Transverse colon (tissue), 4 donors: ENCODE data around the gene ISOC1. TPM values are rescaled to one million over a fixed set of nuclear protein-coding genes. Genes with fewer than 3 reads are reported as not detected.

Experiments
- DNase-seq: peaks from one replicate; pipeline ENCODE4 v3.0.0-alpha.2; 2019
- H3K27ac ChIP-seq, 4 donors: fragments of 200-600 bp; sonication (generic); 2 replicates each; pipeline ENCODE4 v1.5.1; 2016 to 2018; ENCODE audit warnings: inconsistent platforms in 4 of 4
- H3K27me3 ChIP-seq: fragments of 200-600 bp; sonication (generic); 2 replicates; pipeline ENCODE4 v1.5.1; 2017; ENCODE audit warnings: inconsistent platforms
- H3K36me3 ChIP-seq, 4 donors: fragments of 200-600 bp; sonication (generic); 2 replicates each; pipeline ENCODE4 v1.5.1; 2017 to 2019; ENCODE audit warnings: inconsistent platforms in 4 of 4
- H3K4me1 ChIP-seq, 4 donors: fragments of 200-600 bp; sonication (generic); 2 replicates each; pipeline ENCODE4 v1.5.1; 2017 to 2020; ENCODE audit warnings: inconsistent platforms in 4 of 4
- H3K4me3 ChIP-seq, 4 donors: fragments of 200-600 bp; sonication (generic); 1 replicate in 1 of 4; 2 replicates in 3 of 4; pipeline versions ENCODE4 v1.5.1 to v1.6.1; 2017 to 2019; ENCODE audit warnings: inconsistent platforms in 4 of 4
- H3K9me3 ChIP-seq, 2 donors: fragments of 200-600 bp; sonication (generic); 2 replicates each; pipeline ENCODE4 v1.5.1; 2017 to 2019; ENCODE audit warnings: inconsistent platforms in 2 of 2
- CTCF ChIP-seq, 5 experiments: fragments of 200-600 bp in 3 of 5; fragments of 450-650 bp in 2 of 5; sonication (generic) in 3 of 5; IDR thresholded peaks; 1 replicate in 2 of 5; 2 replicates in 3 of 5; pipeline ENCODE4 v1.5.1; 2016 to 2017; ENCODE audit warnings: antibody characterized with exemption in 5 of 5, inconsistent platforms in 3 of 5, mild to moderate bottlenecking in 2 of 5, moderate library complexity in 1 of 5
- EP300 ChIP-seq: sonication (generic); formaldehyde crosslinking; IDR thresholded peaks from one replicate; pipeline ENCODE4 v1.6.1; 2017; ENCODE audit warnings: antibody characterized with exemption, low read depth
- POLR2A ChIP-seq: fragments of 450-650 bp; IDR thresholded peaks from one replicate; pipeline ENCODE4 v1.6.1; 2016; ENCODE audit warnings: antibody characterized with exemption, mild to moderate bottlenecking, moderate library complexity
- POLR2AphosphoS5 ChIP-seq, 3 donors: sonication (generic); formaldehyde crosslinking; IDR thresholded peaks; one replicate each; pipeline ENCODE4 v1.6.1; 2016; ENCODE audit warnings: antibody characterized with exemption in 3 of 3
- WGBS, 2 donors: methylation state at CpG; one replicate each; pipeline ENCODE4 v1.1.5; 2018; ENCODE audit warnings: low coverage in 1 of 2; 5-methylcytosine and 5-hydroxymethylcytosine counted together
- in situ Hi-C, 4 donors: fragments of 200-750 bp; cut with MboI; loops; one replicate each; pipeline versions ENCODE4 v1.15.0 to v1.15.1; 2017; ENCODE audit warnings: low sequenced_read_pairs in 3 of 4, low pct_ligation_motif_present in 1 of 4, low pct_unique_long_range_greater_than_20kb in 1 of 4
- intact Hi-C: fragments of 100-400 bp; cut with DNase I; formaldehyde crosslinking; loops from one replicate; pipeline ENCODE4 v1.15.1; 2023; ENCODE audit warnings: low total_unique reads
- total RNA-seq, 4 donors: library from RNA; depleted of rRNA; stranded (reverse); fragments of >200 nt; gene quantifications; one replicate each; pipeline ENCODE4 v1.1.0, GENCODE V29; 2016

The ISOC1 gene
- total RNA-seq, 4 donors from 2014 or later = 18.7 to 57.1 (median 32.7) TPM

GRCh38 chr5:129114539-129115193, 20.1 kb downstream of the ISOC1 start:
- in situ Hi-C loops = no loop called here
- H3K4me3 ChIP-seq = no peak overlapping the region
- no peak for DNase-seq
- intact Hi-C loops = no loop called here
- no peaks in the 10 kb centered on the region for H3K9me3 ChIP-seq
- TF ChIP-seq POLR2AphosphoS5 (IDR thresholded peaks at IDR 0.05) = no peak
- TF ChIP-seq POLR2A = no peak
- TF ChIP-seq EP300 = no peak
- no peak for TF ChIP-seq CTCF (IDR thresholded peaks at IDR 0.05)
- no peaks in the 10 kb centered on the region for H3K27me3 ChIP-seq
- no peak overlapping the region for H3K27ac ChIP-seq
- WGBS, 2 donors = 85 to 94% methylated on average over 10 of the region's 10 CpGs
- no peaks in the 10 kb centered on the region for H3K36me3 ChIP-seq
- H3K4me1 ChIP-seq = no peaks in the 10 kb centered on the region

- no peaks in the 10 kb centered on the region for H3K4me1 ChIP-seq
- H3K27ac ChIP-seq = no peak overlapping the region
- in situ Hi-C loops = no loop called here
- no peak for DNase-seq
- TF ChIP-seq POLR2A = no peak
- TF ChIP-seq EP300 = no peak
- TF ChIP-seq POLR2AphosphoS5 (IDR thresholded peaks at IDR 0.05) = no peak
- TF ChIP-seq CTCF (IDR thresholded peaks at IDR 0.05) = no peak
- H3K4me3 ChIP-seq = no peak overlapping the region
- no peaks in the 10 kb centered on the region for H3K9me3 ChIP-seq
- H3K27me3 ChIP-seq = no peaks in the 10 kb centered on the region
- WGBS, 2 donors = 41 to 45% methylated on average over 2 of the region's 2 CpGs
- intact Hi-C loops = no loop called here
- no peaks in the 10 kb centered on the region for H3K36me3 ChIP-seq
Observed at GRCh38 chr5:129115680-129116079, 21.1 kb downstream of the ISOC1 start.

- intact Hi-C loops (no loop called here), in situ Hi-C loops (no loop called here)
- Histone ChIP-seq H3K27me3 (no peaks in the 10 kb centered on the region), H3K4me1 (no peaks in the 10 kb centered on the region), H3K27ac (no peak overlapping the region), H3K36me3 (no peaks in the 10 kb centered on the region), H3K9me3 (no peaks in the 10 kb centered on the region), H3K4me3 (no peak overlapping the region)
- TF ChIP-seq POLR2A (no peak), CTCF (IDR thresholded peaks at IDR 0.05) (no peak), EP300 (no peak), POLR2AphosphoS5 (IDR thresholded peaks at IDR 0.05) (no peak)
- WGBS, 2 donors = 90 to 100% methylated on average over 1 to 3 of the region's 3 CpGs
- DNase-seq = no peak
Observed at GRCh38 chr5:129116797-129117196, 22.2 kb downstream of the ISOC1 start.

- Histone ChIP-seq H3K9me3 (no peaks in the 10 kb centered on the region), H3K36me3 (no peaks in the 10 kb centered on the region), H3K4me1 (no peaks in the 10 kb centered on the region), H3K27ac (no peak overlapping the region), H3K27me3 (no peaks in the 10 kb centered on the region), H3K4me3 (no peak overlapping the region)
- intact Hi-C loops (no loop called here), in situ Hi-C loops (no loop called here)
- TF ChIP-seq CTCF (IDR thresholded peaks at IDR 0.05) (no peak), POLR2AphosphoS5 (IDR thresholded peaks at IDR 0.05) (no peak), EP300 (no peak)
- DNase-seq = no peak
Observed at GRCh38 chr5:129118405-129118804, 23.9 kb downstream of the ISOC1 start.
